ENCODE measurements around the gene PLEKHH2. TPM values are rescaled to one million over a fixed set of nuclear protein-coding genes. Genes with fewer than 3 reads are reported as not detected.

The PLEKHH2 gene
- total and polyA plus RNA-seq, 2 of the 13 experiments (the other 11 are each of a cell fraction or from before 2014, with no cell fraction given), result 1.1 to 3.0 TPM

- TF ChIP-seq ZNF350 (CRISPR knock-in tag; IDR thresholded peaks at IDR 0.05; ENCODE audit: borderline replicate concordance, low read depth) (no peak), MEIS2 (CRISPR knock-in tag; IDR thresholded peaks at IDR 0.05) (no peak), CEBPG (CRISPR knock-in tag; IDR thresholded peaks at IDR 0.05) (no peak), SOX6 (IDR thresholded peaks at IDR 0.05) (no peak), SOX6 (CRISPR knock-in tag; IDR thresholded peaks at IDR 0.05) (peak; percentile 40; the same call in 1 of the 2 replicates), CTCF (CRISPR knock-in tag; IDR thresholded peaks at IDR 0.05) (peak; percentile 93), ZZZ3 (CRISPR knock-in tag; IDR thresholded peaks at IDR 0.05; ENCODE audit: borderline replicate concordance) (no peak), ZNF205 (CRISPR knock-in tag; IDR thresholded peaks at IDR 0.05) (peak; percentile 41; the same call in 1 of the 2 replicates), ZNF768 (CRISPR knock-in tag; IDR thresholded peaks at IDR 0.05) (no peak), ZBTB10 (CRISPR knock-in tag; IDR thresholded peaks at IDR 0.05; ENCODE audit: borderline replicate concordance) (no peak), ASH2L (IDR thresholded peaks at IDR 0.05; ENCODE audit: insufficient read length, low read depth, low read length) (peak; percentile 46), HNF4A (CRISPR knock-in tag; IDR thresholded peaks at IDR 0.05) (0 out of 2 replicates have a peak, but pooled peaks have one; percentile 33), ZNF460 (CRISPR knock-in tag; IDR thresholded peaks at IDR 0.05; ENCODE audit: borderline replicate concordance) (peak; percentile 92), ZSCAN5A (CRISPR knock-in tag; IDR thresholded peaks at IDR 0.05; ENCODE audit: borderline replicate concordance) (no peak), SOX5 (CRISPR knock-in tag; IDR thresholded peaks at IDR 0.05; ENCODE audit: borderline replicate concordance) (no peak), NR2F6 (IDR thresholded peaks at IDR 0.05) (peak; percentile 83), NR2F6 (CRISPR knock-in tag; IDR thresholded peaks at IDR 0.05) (peak; percentile 83), ZBTB2 (CRISPR knock-in tag; IDR thresholded peaks at IDR 0.05; ENCODE audit: low read depth) (no peak), NR2F1 (CRISPR knock-in tag; IDR thresholded peaks at IDR 0.05) (peak; percentile 54 to 75; a peak in 3 of 4 replicates), ZNF282 (IDR thresholded peaks at IDR 0.05; ENCODE audit: partially characterized antibody) (no peak), ATM (IDR thresholded peaks at IDR 0.05; ENCODE audit: borderline replicate concordance) (no peak)
Observed at GRCh38 chr2:43611987-43612894, 24.8 kb upstream of the PLEKHH2 start (continued).
